HEK293T (cell line): ENCODE measurements around the gene ATAD1.

Experiments
- CTCF ChIA-PET: fragments of 350-600 bp; formaldehyde crosslinking; extraction: SDS; loops from one replicate; lab custom pipeline; 2021; ENCODE audit warnings: antibody characterized with exemption, inconsistent platforms; lab: Yijun Ruan, JAX
- POLR2A ChIA-PET: fragments of 350-600 bp; formaldehyde crosslinking; extraction: SDS; loops from one replicate; lab custom pipeline; 2020; ENCODE audit warnings: antibody characterized with exemption, inconsistent platforms; lab: Yijun Ruan, JAX
- DNase-seq: peaks from one replicate; pipeline ENCODE4 v3.0.0; 2012; ENCODE audit warnings: mixed read lengths; ENCODE audit errors: extremely low spot score
- ARNT ChIP-seq: fragments of 450-650 bp; IDR thresholded peaks from 2 replicates; pipeline ENCODE4 v1.6.1; 2017; ENCODE audit warnings: mild to moderate bottlenecking
- BHLHE40 ChIP-seq: fragments of 450-650 bp; IDR thresholded peaks from 2 replicates; pipeline ENCODE4 v1.6.1; 2016; ENCODE audit warnings: mild to moderate bottlenecking, moderate library complexity, borderline replicate concordance
- CTBP1 ChIP-seq: fragments of 450-650 bp; IDR thresholded peaks from 2 replicates; pipeline ENCODE4 v1.6.1; 2016; ENCODE audit warnings: borderline replicate concordance
- ELF4 ChIP-seq: fragments of 450-650 bp; IDR thresholded peaks from 2 replicates; pipeline ENCODE4 v1.6.1; 2017; ENCODE audit warnings: antibody characterized with exemption
- FOXA1 ChIP-seq: fragments of 450-650 bp; IDR thresholded peaks from 2 replicates; pipeline ENCODE4 v1.6.1; 2016; ENCODE audit warnings: mild to moderate bottlenecking
- FOXK2 ChIP-seq: fragments of 450-650 bp; IDR thresholded peaks from 2 replicates; pipeline ENCODE4 v1.6.1; 2016; ENCODE audit warnings: mild to moderate bottlenecking
- FOXM1 ChIP-seq: fragments of 450-650 bp; IDR thresholded peaks from 2 replicates; pipeline ENCODE4 v1.6.1; 2017; ENCODE audit warnings: mild to moderate bottlenecking, borderline replicate concordance
- HDGF ChIP-seq: fragments of 450-650 bp; IDR thresholded peaks from 2 replicates; pipeline ENCODE4 v1.6.1; 2017; ENCODE audit warnings: antibody characterized with exemption, borderline replicate concordance
- L3MBTL2 ChIP-seq: fragments of 450-650 bp; conservative IDR thresholded peaks from 2 replicates; pipeline ENCODE4 v1.6.1; 2016; ENCODE audit warnings: mild to moderate bottlenecking
- LEF1 ChIP-seq: fragments of 450-650 bp; IDR thresholded peaks from 2 replicates; pipeline ENCODE4 v1.6.1; 2017; ENCODE audit warnings: mild to moderate bottlenecking, borderline replicate concordance
- NFRKB ChIP-seq: fragments of 450-650 bp; IDR thresholded peaks from 2 replicates; pipeline ENCODE4 v1.6.1; 2016; ENCODE audit warnings: mild to moderate bottlenecking, moderate library complexity
- SP1 ChIP-seq: fragments of 450-650 bp; IDR thresholded peaks from 2 replicates; pipeline ENCODE4 v1.6.1; 2017
- SUZ12 ChIP-seq: fragments of 450-650 bp; IDR thresholded peaks from 2 replicates; pipeline ENCODE4 v1.6.1; 2016; ENCODE audit warnings: mild to moderate bottlenecking
- TARDBP ChIP-seq: fragments of 450-650 bp; IDR thresholded peaks from 2 replicates; pipeline ENCODE4 v1.6.1; 2016
- ZNF384 ChIP-seq: fragments of 450-650 bp; IDR thresholded peaks from 2 replicates; pipeline ENCODE4 v1.6.1; 2016
- TF ChIP-seq, protein P1 (sequence below): fragments of 450-650 bp; IDR thresholded peaks from 2 replicates; pipeline ENCODE4 v1.6.1; 2016

The ATAD1 gene

DNA sequence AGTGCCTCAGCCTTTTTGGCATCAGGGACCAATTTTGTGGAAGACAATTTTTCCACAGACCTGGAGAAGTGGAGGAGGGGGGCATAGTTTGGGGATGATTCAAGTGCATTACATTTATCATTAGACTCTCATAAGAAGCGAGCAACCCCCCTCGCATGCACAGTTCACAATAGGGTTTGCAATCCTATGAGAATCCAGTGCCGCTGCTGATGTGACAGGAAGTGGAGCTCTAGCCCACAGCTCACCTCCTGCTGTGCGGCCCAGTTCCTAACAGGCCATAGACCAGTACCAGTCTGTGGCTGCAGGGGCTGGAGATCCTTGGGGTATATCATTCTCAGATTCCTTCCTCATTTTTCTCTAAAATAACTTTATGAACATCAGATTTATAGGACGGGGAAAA is 50.8 kb downstream of the ATAD1 start:
- ChIA-PET POLR2A (no interaction called here), CTCF (no interaction called here)
- TF ChIP-seq ARNT (no peak), ELF4 (no peak), CTBP1 (no peak), FOXM1 (no peak), SP1 (no peak), SUZ12 (no peak), L3MBTL2 (no peak), FOXA1 (no peak), TARDBP (no peak), FOXK2 (no peak), NFRKB (no peak)
- TF ChIP-seq, protein P1, sequence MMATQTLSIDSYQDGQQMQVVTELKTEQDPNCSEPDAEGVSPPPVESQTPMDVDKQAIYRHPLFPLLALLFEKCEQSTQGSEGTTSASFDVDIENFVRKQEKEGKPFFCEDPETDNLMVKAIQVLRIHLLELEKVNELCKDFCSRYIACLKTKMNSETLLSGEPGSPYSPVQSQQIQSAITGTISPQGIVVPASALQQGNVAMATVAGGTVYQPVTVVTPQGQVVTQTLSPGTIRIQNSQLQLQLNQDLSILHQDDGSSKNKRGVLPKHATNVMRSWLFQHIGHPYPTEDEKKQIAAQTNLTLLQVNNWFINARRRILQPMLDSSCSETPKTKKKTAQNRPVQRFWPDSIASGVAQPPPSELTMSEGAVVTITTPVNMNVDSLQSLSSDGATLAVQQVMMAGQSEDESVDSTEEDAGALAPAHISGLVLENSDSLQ = no peak
- no peak for DNase-seq

DNA sequence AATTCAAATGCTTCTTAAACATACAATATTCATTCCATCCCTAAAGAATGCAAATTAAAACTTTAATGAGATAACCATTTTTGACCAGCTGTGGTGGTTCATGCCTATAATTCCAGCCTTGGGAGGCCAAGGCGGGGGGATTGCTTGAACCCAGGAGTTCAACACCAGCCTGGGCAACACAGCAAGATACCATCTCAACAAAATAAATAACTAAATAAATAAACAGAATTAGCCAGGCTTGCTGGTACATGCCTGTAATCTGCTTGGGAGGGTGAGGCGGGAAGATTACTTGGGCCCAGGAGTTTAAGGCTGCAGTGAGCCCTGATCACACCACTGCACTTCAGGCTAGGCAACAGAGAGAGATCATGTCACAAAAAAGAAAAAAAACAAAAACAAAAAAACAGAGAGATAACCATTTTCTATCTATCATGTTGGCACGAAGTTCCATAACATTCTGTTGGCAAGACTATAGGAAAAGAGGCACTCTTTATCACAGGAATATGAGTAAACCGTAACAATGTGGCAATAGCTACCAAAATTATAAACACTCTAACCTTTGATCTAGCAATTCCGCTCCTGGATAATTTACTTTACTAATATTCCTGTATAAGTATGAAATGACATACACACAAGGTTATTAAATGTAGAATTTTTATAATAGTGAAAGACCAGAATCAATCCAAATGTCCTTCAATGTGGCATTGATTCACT is 52.2 kb downstream of the ATAD1 start:
- ChIA-PET POLR2A (no interaction called here), CTCF (no interaction called here)
- DNase-seq = no peak

DNA sequence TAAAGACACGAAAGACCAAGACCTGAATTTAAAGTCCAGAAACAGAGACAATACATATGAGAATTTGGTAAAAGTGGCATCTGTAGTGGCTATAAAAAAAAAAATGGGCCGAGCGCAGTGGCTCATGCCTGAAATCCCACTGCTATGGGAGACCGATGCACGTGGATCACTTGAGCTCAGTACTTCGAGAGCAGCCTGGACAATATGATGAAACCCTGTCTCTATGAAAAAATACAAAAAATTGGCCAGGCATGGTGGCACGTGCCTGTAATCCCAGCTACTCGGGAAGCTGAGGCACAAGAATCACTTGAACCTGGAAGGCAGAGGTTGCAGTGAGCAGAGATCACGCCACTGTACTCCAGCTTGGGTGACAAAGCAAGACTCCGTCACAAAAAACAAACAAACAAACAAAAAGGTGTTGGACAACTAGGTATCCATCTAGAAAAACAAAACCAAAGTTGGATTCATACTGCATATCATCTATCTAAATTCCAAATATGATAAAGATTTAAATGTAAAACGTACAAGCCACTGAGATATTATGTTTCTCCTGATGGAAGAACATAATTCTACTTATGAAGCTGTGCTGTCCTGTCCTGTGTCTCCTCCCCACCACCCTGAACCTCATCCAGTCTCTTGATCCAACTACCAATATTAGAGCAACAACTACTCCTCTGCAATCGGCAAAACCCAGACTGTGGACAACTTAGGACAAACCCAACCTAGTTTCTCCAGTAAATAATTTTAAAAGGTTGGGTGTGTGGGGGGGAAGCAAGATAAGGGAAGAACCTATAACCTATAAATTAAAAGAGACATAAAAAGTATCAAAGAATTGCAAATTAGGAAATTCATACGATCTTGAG is 53.7 kb downstream of the ATAD1 start:
- no peak for DNase-seq
- CTCF ChIA-PET = interaction anchor here (0.8 kb wide), 1 partner anchor 10 kb away, joined by 3 read pairs; no protein-coding TSS in a partner anchor
- TF ChIP-seq L3MBTL2 (peak; percentile 56), LEF1 (no peak), BHLHE40 (no peak)
- POLR2A ChIA-PET = no interaction called here

More for the DNA sequence above, 52.2 kb downstream of the ATAD1 start:
- TF ChIP-seq LEF1 = no peak

DNA sequence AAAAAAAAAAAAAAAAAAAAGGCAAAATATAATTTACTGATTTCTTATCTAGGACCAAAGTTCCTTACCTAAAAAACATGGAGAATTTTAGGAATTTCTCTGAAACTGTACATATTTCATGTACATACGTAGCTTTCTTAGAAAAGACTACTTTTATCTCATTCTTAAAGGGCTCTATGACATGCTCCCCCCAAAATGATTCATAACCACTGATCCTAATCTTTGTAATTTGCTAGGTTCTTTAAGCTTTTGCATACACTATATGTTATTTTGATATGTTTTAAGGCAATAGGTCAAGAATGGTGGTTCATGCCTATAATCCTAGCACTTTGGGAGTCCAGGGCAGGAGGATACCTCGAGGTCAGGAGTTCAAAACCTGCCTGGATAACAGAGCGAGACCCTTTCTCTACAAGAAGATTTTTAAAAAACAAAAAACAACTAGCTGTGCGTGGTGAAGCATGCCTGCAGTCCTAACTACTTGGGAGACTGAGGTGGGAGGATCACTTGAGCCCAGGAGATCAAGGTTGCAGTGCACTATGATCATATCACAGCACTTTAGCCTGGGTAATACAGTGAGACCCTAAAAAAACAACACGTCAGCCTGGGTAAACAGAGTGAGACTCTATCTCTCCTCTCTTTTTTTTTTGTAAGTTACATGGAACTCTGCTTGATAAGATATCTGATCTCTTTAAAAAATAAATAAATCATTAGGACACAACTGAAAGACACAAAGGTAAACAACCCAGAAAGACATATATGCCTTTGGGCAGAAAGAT is 54.8 kb downstream of the ATAD1 start:
- DNase-seq = no peak
- ChIA-PET CTCF (interaction anchor here (0.8 kb wide), 1 partner anchor 11 kb away, joined by 3 read pairs; no protein-coding TSS in a partner anchor), POLR2A (no interaction called here)
- TF ChIP-seq ZNF384 (peak; percentile 65), ELF4 (no peak), CTBP1 (peak; percentile 36; the same call in 1 of the 2 replicates), FOXA1 (peak; percentile 47; the same call in 1 of the 2 replicates)
- TF ChIP-seq, protein P1 = peak; percentile 63

DNA sequence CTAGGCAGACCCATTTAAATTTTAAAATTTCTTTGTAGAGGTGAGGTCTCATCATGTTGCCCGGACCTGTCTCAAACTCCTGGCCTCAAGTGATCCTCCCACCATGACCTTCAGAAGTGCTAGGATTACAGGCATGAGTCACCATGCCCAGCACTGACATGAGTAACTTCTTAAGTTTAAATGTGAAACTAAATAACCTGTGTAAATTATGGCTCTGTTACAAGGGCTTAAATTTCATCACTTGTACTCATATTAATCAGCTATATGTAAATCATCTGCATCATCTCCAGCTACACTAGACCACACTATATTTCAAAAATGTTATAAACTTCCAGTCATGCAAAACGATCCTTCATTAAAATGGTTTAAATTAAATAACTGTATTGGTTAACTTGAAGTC is 56.1 kb downstream of the ATAD1 start:
- POLR2A ChIA-PET = no interaction called here
- DNase-seq = no peak
- CTCF ChIA-PET = no interaction called here
- TF ChIP-seq TARDBP = no peak
- TF ChIP-seq, protein P1 = peak; percentile 85
- TF ChIP-seq CTBP1 = peak; percentile 53; the same call in 1 of the 2 replicates

DNA sequence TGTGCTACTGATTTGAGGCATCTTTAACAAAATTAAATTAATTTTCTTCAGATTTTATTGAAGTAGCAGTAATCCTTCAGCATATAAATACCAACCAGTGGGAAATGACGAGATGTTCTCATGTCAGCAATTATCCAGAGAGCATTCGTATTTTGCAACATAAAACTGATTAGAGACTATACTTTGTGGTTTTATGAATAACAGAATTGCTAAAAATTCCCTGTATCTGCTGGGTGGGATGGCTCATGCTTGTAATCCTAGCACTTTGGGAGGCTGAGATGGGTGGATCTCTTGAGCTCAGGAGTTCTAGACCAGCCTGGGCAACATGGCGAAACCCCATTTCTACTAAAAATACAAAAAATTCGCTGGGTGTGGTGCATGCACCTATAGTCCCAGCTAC is 56.9 kb downstream of the ATAD1 start:
- ChIA-PET POLR2A (interaction anchor here (0.9 to 1.3 kb wide), 2 partner anchors 57 to 103 kb away, joined by 3 read pairs; partner anchors contain the start of gene ATAD1), CTCF (interaction anchor here (1.3 kb wide), 1 partner anchor 12 kb away, joined by 4 read pairs; no protein-coding TSS in a partner anchor)
- TF ChIP-seq BHLHE40 (no peak), HDGF (no peak), TARDBP (no peak), L3MBTL2 (no peak), FOXK2 (no peak), FOXA1 (no peak), FOXM1 (no peak)
- no peak for DNase-seq
